Measurements from ENCODE around the gene YIPF1.
A peak's percentile ranks its signal among the peaks of the same experiment; 100 is the strongest.

Gene YIPF1

DNA sequence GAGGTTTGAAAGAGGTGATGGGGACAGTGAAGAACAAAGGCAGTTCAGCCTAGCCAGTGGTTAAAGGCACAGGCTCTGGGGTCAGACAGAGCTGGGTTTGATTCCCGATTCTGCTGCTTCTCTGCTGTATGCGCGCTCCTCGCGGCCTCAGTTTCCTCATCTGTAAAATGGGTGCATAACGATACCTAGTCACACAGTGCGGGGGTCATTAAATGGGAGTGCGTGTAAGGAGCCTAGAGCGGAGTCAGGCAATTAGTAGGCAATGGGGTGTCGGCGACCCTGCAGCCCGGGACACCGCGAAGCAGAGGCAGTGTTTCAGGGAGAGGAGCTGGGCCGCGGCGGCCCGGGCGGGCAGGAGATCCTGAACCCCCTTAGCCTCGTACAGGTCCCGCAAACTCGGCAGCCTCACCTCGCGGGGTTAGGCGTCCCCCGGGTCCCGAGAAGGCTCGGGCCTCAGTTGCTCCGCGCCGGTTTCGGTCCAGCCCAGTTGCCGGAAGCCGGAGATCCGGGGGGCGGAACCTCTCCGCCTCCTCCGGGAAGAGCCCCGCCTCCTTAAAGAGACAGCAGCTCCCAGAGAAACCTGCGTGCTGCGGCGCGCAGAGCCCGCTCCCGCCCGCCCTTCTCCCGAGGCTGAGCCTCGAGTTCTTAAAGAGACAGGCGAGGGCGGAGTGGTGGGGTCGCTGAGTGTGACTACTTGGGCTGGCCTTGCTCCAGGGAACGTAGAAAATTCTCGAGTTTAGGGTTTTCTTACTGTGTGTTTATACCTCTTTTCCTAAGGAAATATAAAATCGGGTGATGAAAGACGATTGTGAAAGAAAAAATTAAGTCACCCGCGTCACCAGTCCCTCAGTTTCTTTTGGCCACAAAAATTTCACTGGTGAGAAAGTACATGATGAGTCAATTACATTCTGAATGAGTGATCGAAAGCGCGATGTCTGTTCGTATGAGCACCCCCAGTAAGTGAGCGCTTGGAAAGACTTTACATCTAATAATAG, at the start of gene YIPF1:
Gene YIPF1 (minus strand): TSS at position 494 of the 995 bp plus-strand sequence. CDS start 860 bp downstream, outside the sequence.
- peak; percentile 85 to 89 for DNase-seq

- DNase-seq, result no peak
Observed at GRCh38 chr1:53938136-53938830, 48.7 kb upstream of the YIPF1 start.

GRCh38 chr1:53936430-53936829, 46.8 kb upstream of the YIPF1 start:
- no peak for DNase-seq

DNA sequence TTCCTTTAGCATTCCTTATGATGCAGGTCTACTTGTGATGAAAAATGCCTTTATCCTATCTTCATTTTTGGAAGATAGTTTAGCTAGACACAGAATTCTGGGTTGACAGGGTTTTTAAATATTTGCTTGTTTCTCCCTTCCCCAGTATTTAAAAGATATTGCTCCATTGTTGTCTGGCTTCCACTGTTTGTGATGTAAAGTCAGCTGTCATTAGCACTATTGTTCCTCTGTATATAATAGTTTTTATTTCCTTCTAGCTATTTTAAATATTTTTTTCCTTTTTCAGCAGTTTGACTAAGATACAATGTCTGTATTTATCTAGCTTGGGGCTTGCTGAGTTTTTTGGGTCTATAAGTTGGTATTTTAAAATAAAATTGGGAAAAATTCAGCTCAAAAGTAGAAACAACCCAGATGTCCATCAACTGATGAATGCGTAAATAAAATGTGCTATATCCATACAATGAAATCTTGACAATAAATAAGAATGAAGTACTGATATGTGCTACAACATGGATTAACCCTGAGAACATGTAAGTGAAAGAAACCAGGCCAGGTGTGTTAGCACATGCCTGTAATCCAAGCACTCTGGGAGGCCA, 44.7 kb upstream of the YIPF1 start:
- no peak for DNase-seq

DNA sequence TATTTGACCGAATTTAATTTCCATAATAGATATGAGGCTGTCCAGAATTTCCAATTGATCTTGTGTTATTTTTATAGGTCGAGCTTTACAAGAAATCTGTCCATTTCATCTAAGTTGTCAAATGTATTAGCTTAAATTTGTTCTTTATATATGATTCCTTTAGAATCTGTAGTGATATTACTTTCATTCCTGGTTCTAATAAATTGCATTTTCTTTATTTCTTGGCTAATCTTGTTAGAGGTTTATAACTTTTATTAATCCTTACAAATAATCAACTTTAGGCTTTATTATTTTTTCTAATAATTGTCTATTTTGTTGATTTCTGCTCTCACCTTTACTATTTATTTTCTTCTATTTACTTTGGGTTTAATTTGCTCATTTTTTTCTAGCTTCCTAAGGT, 41.9 kb upstream of the YIPF1 start:
- no peak for DNase-seq

DNA sequence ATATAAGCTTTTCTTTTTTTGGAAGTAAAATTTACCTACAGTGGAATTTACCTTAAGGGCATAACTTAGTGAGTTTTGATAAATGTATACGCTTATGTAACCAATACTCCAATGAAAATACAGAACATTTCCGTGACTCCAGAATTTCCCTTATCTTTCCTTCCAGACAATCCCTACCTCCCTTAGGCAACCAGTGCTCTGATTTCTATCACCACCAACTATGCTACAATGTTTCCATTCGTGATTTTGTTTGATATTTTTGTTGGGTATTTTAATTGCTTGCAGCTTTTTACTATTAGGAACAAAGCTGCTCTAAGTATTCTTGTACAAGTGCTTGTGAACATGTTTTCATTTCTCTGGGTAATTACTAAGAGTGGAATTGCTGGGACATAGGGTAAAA, 41.3 kb upstream of the YIPF1 start:
- no peak for DNase-seq

DNA sequence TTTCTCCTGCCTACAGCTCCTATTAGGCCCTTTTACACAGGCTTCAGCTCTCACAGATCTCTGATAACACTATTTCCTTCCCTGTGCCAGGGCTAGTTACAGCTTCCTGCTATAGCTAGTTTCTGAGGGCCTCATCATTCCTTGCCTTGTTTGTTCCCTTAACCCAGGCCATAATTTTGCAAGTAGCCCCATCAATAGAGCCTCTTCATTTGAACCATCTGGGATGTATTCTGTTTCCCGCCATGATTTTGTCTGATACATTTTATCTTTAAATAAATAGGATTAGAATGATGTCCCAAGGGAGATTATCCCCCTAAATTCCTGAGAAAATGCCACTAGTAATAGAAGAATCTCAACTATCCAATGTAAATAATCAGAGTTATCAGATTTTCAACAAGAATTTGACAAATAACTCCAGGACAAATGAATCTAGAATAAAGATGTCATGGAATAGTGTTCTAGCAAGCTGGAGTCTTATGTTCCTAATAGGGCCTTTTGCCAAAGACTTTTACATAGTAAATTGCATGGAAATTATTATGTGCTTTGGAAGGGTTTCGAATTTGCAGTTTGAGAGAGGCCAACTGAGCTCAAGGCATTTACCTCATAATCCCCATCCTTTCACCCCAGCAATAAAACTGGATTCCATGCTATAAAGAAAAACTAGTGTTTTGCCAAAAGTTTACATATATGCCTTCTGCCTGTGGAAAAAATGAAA, 39.8 kb upstream of the YIPF1 start:
- no peak for DNase-seq

- no peak for DNase-seq
Observed at GRCh38 chr1:53927376-53927881, 37.8 kb upstream of the YIPF1 start.

DNA sequence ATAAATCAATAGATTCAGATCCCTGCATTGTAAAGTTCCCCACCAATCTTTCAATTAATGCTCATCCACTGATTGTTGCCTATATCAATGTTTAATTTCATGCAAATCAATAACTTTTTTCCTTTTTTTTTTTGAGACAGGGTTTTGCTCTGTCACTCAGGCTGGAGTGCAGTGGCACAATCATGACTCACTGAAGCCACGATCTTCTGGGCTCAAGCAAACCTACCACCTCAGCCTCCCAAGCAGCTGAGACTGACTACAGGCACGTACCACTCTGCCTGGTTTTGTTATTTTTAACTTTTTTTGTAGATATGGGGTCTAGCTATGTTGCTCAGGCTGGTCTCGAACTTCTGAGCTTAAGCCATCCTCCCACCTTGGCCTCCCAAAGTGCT, 30.1 kb upstream of the YIPF1 start:
- DNase-seq, result no peak

DNA sequence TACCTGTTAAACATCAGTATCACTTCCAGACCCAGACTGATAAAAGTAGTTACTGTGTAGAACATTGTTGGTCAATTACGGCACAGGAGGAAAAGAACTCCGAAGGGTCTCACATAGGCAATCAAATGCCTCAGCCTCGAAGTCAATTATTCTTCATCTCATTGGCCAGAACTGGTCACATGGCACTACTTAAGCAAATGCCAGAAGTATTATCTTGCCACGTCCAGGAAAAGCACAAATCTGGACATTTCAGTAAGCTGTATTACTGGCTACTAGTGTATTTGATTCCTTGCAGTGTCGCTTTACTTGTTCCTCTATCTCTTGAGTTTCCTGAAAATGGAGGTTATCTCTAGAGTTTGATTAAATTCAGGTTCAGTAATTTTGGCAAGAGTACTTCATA, 28.7 kb upstream of the YIPF1 start:
- no peak for DNase-seq

GRCh38 chr1:53913352-53914033, 23.9 kb upstream of the YIPF1 start:
- DNase-seq, result no peak

- no peak for DNase-seq
Observed at GRCh38 chr1:53911442-53911841, 21.8 kb upstream of the YIPF1 start.

GRCh38 chr1:53909946-53910345, 20.3 kb upstream of the YIPF1 start:
- no peak for DNase-seq

DNA sequence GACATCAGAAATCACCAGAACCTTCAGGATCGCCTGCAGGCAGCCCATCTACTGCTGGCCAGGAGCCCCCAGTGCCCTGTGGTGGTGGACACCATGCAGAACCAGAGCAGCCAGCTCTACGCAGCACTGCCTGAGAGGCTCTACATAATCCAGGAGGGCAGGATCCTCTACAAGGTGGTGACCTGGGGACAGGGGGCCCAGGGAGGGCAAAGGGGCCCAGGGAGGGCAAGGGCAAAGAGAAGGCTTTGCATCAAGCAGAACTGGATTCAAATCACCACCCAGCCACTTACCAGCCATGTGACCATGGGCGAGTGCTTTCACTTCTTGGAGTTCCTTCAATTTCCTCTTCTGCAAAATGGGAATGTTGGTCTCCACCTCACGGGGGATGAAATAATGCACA, 16.5 kb upstream of the YIPF1 start:
- DNase-seq, result no peak

DNA sequence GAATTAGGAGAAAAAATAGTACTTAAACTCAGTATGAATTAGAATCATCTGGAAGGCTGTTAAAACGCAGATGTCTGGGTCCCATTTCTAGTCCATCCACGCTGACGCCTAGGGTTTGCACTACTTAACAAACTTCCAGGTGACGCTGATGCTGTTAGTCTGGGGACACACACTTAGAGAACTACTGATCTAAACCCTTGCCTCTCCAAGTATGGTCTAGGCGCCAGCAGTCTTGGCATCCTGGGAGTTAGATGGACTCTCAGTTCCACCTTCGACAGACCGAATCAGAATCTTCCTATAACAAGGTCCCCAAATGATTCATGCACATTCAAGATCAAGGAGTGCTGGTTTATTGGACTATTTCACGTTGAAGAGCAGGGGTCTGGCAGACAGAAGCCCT, 15.9 kb upstream of the YIPF1 start:
- no peak for DNase-seq

GRCh38 chr1:53902235-53903138, 12.9 kb upstream of the YIPF1 start:
- no peak for DNase-seq

DNA sequence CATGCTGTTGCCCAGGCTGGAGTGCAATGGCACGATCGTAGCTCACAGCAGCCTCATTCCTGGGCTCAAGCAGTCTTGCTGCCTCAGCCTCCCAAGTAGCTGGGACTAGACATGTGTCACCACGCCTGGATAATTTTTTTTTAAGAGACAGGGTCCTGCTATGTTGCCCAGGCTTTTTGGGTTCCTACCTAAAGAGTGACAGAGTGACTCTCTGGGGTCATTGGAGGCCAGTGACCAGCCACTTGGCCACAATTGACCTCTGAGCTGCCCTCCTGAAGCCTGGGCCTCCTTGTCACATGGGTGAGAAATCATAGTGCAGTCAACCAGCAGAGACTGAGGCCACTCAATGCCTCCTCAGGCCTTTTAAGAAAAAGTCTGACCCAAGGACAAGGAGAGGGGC, 10.1 kb upstream of the YIPF1 start:
- DNase-seq, result no peak

- DNase-seq, result no peak
Observed at GRCh38 chr1:53899206-53899628, 9.6 kb upstream of the YIPF1 start.

- DNase-seq, result peak in 1 of 2 donors; percentile 51
Observed at GRCh38 chr1:53896635-53897229, 7.1 kb upstream of the YIPF1 start.

DNA sequence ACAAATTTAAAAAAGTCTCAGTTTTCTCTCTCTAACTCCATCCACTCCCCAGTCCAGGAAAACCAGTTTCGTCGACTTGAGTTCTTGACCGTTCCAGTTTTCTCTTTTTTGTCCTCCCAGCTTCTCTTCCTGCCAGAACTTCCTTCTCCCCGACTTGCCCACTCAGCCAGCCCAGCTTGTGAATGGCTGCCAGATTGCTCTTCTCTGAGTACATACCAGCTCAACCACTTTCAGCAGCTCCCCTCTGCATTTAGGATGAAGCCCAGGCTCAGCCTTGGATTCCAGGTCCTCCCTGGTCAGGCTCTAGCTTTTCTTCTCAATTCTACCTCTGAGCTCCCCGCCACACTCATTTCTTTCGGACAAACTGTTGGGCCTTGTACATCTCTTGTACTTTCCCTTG, 5.8 kb upstream of the YIPF1 start:
- no peak for DNase-seq

DNA sequence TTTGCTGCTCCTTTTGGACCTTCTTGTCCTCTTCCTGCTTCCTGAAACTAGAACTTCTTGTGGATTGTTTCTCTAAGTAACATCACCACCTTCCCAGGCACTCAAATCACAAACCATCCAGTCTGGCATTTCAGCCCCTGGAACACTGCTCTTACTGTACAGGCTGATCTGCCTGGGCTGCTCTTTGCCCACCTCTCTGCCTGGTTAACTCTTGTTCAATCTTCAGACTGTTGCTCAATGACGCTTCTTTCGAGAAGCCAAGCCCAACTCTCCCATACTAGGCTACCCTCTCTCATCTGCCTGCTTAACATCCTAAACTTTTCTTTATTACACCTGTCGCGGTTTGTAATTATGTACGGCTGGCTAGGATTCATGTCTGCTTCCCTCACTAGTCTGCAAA, 5.0 kb upstream of the YIPF1 start:
- no peak for DNase-seq
